Activated T-helper 17 cell treated with anti-CD3 and anti-CD28 coated beads, Interleukin-2, amount 50 U/mL, for 72 hours (primary cell): Measurements from ENCODE around the gene UPK3A. TPM values are rescaled to one million over a fixed set of nuclear protein-coding genes. Genes with fewer than 3 reads are reported as not detected.

ENCODE experiments used
- ATAC-seq: fragments of 150-1000 bp; cut with Tn5 transposase; replicated peaks from 2 replicates; pipeline ENCODE4 v1.10.0; 2021; ENCODE audit warnings: mild to moderate bottlenecking, moderate library complexity
- H3K27ac Mint-ChIP-seq: one replicate; pipeline ENCODE4 v1.8.0; 2022; ENCODE audit warnings: mixed read lengths
- H3K27me3 Mint-ChIP-seq: one replicate; pipeline ENCODE4 v1.8.0; 2022; ENCODE audit warnings: mixed read lengths
- H3K36me3 Mint-ChIP-seq: one replicate; pipeline ENCODE4 v1.8.0; 2022; ENCODE audit warnings: low read depth, mild to moderate bottlenecking, mixed read lengths
- H3K4me1 Mint-ChIP-seq: one replicate; pipeline ENCODE4 v1.8.0; 2022; ENCODE audit warnings: mixed read lengths
- H3K4me3 Mint-ChIP-seq: one replicate; pipeline ENCODE4 v1.8.0; 2022; ENCODE audit warnings: mild to moderate bottlenecking, mixed read lengths
- H3K9me3 Mint-ChIP-seq: one replicate; pipeline ENCODE4 v1.8.0; 2022; ENCODE audit warnings: mixed read lengths
- total RNA-seq, 2 donors: library from RNA; stranded (reverse); gene quantifications; one replicate each; pipeline ENCODE4 v1.2.3, GENCODE V29; 2022

The UPK3A gene
- total RNA-seq, 2 donors from 2014 or later = not detected

DNA sequence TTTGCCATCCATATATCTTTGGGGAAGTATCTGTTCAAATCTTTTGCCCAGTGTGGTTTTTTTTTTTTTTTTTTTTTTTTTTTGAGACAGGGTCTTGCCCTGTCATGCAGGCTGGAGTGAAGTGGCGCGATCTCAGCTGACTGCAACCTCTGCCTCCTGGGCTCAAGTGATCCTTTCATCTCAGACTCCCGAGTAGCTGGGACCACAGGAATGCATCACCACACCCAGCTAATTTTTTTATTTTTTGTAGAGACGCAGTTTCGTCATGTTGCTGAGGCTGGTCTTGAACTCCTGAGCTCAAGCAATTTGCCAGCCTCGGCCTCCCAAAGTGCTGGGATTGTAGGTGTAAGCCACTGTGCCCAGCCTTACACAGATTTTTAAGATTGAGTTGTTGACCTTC lies 20.2 kb downstream of the UPK3A start:
- no peak for ATAC-seq
- Mint-ChIP-seq H3K27ac (no peak overlapping the region), H3K4me1 (peaks cover 11% of the 10 kb centered on the region), H3K36me3 (peaks cover 6% of the 10 kb centered on the region), H3K27me3 (no peaks in the 10 kb centered on the region), H3K4me3 (no peak overlapping the region), H3K9me3 (no peaks in the 10 kb centered on the region)

DNA sequence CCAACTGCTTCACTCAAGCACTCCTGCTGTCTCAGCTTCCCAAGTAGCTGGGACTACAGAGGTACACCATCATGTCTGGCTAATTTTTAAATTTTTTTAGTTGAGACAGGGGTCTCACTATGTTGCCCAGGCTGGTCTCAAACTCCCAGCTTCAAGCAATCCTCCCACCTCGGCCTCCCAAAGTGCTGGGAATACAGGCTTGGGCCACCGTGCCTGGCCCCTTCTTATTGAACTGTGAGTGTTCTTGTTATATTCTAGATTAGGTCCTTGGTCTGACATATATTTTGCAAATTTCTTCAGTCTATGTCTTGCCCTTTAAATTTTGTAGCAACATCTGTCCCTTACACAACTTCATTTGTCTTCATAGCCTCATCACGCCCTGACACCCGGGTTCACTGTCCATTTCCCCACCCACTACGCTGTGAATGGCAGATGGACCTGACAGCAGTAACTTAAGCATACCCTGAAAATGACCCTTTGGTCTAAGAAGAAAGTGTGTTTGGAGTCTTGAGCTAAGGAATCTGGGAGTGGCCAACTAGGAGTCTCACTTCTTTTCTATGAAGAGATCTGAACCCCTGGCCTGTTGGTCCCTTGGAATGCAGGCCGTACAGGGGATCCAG lies 20.8 kb downstream of the UPK3A start:
- Mint-ChIP-seq H3K27ac (no peak overlapping the region), H3K4me3 (no peak overlapping the region), H3K36me3 (peaks cover 8% of the 10 kb centered on the region), H3K4me1 (peaks cover 12% of the 10 kb centered on the region), H3K27me3 (no peaks in the 10 kb centered on the region), H3K9me3 (no peaks in the 10 kb centered on the region)
- ATAC-seq = no peak

DNA sequence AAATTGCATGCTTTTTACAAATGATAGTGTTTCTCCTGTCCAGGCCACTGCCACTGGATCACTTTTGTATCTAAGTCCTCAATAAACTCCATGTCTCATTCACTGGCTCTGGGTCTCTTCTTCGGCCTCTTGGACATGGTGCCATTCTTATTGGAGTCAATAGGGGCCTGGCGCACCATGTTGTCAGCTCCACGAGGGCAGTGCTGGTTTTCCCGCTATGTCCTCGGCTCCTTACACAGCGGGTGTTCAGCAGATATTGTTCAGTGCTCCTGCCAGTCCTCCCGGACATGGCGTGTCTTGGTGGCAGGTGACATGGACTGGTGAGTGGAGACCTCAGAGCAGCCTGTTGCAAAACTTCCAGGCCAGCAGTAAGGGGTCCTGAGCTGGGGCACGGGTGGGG lies 21.4 kb downstream of the UPK3A start:
- no peak for ATAC-seq
- Mint-ChIP-seq H3K27ac (no peak overlapping the region), H3K4me3 (no peak overlapping the region), H3K4me1 (peaks cover 18% of the 10 kb centered on the region), H3K27me3 (no peaks in the 10 kb centered on the region), H3K9me3 (no peaks in the 10 kb centered on the region), H3K36me3 (peaks cover 14% of the 10 kb centered on the region)

DNA sequence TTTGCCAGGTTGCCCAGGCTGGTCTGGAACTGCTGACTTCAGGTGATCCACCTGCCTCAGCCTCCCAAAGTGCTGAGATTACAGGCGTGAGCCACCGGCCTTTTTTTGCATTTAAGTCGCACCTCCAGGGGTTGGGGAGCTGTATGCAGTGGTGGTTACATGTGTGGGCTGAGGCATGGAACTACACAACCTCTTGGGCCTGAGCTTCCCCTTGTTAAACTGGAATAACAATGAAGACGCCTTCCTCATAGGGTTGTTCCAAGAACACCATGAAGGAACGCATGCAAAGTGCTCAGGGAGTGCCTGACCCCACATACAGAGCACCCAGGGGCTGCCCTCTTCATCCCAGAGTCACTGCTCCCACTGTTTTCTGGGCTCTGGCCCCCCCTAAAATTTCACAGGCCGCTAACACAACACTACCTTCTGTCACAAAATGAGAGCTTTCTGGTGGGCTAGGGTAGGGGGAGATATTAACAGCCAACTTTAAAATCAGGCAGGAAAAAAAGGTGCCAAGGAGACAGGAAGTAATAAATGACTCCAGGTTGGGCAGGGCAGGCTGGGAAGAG lies 23.7 kb downstream of the UPK3A start:
- Mint-ChIP-seq H3K27ac (peak overlapping the region; percentile 96), H3K4me3 (peak overlapping the region; percentile 93), H3K4me1 (peaks cover 22% of the 10 kb centered on the region), H3K9me3 (no peaks in the 10 kb centered on the region), H3K36me3 (peaks cover 30% of the 10 kb centered on the region), H3K27me3 (no peaks in the 10 kb centered on the region)
- no peak for ATAC-seq

DNA sequence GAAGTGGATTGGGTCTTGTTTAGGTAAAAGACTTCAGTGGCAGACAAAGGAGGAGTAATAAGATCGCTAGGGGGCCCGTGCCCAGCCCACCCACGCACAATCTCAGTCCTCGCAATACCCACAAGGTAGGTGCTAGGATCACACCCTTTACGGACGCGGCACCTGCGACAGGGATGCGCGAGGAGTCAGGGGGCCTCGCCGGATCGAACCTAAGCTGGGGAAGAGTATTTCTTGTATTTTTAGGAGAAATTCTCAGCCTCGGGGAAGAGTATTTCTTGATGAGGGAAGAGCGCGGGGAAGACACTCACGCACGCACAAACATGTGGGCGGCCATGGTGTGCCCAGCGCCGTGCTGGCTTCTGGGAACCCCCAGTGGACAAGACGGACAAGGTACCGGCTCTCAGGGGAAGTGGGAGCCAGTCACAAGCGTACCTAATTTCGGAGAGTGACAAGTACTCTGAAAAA lies 24.2 kb downstream of the UPK3A start:
- peak; percentile 4 for ATAC-seq
- Mint-ChIP-seq H3K4me3 (peak overlapping the region; percentile 93), H3K27me3 (no peaks in the 10 kb centered on the region), H3K36me3 (peaks cover 30% of the 10 kb centered on the region), H3K4me1 (peaks cover 22% of the 10 kb centered on the region), H3K27ac (peak overlapping the region; percentile 96), H3K9me3 (no peaks in the 10 kb centered on the region)

DNA sequence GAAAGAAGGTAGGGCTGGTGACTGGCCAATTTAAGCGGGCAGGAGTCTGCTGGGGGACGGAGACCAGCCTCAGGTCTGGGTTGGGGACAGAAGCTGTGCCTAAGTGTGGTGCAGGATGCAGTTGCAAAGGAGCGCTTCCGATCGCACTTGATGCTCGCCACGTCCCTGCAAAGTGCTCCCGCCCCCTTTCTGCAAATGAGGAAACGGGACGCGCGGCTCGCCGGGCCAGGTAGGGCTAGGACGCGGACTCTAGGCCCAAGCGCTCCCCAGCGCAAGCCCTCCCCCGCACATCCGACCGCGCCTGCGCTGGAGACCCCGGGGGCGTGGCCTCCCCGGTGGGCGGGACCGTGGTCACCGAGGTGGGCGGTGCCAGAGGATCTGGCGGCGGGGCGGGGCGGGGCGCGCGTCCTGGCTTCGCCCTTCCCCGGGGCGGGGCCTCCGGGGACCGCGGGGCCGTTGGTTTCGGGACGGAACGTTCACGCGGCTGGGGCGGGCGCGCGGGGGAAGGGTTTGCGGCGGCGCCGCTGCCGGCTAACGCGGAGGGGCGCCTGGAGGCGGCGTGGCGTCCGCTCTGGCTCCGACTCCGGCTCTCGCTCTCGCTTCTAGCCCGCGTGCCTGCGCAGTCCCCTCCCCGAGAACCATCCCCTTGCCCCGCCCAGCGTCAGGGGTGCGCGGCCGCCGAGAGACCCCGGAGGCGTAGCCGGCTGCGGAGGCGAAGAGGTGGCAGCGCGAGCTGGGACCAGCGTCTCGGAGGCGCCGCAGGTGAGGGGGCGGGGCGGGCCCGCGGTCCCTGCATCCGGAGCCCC lies 24.9 kb downstream of the UPK3A start, which contains the start of gene FAM118A:
FAM118A (plus strand) TSS at position 513 of the 806 bp plus-strand sequence. CDS start 12,446 bp downstream, outside the sequence.
- peak within 1 kb of the TSS; percentile 93 for H3K4me3 Mint-ChIP-seq
- peak within 1 kb of the TSS; percentile 96 for H3K27ac Mint-ChIP-seq
- peak; percentile 86 for ATAC-seq
- H3K36me3 Mint-ChIP-seq = peaks cover 30% of the 10 kb centered on the region
- no peaks in the 10 kb centered on the region for H3K9me3 Mint-ChIP-seq
- H3K27me3 Mint-ChIP-seq = no peaks in the 10 kb centered on the region
- H3K4me1 Mint-ChIP-seq = peaks cover 27% of the 10 kb centered on the region

DNA sequence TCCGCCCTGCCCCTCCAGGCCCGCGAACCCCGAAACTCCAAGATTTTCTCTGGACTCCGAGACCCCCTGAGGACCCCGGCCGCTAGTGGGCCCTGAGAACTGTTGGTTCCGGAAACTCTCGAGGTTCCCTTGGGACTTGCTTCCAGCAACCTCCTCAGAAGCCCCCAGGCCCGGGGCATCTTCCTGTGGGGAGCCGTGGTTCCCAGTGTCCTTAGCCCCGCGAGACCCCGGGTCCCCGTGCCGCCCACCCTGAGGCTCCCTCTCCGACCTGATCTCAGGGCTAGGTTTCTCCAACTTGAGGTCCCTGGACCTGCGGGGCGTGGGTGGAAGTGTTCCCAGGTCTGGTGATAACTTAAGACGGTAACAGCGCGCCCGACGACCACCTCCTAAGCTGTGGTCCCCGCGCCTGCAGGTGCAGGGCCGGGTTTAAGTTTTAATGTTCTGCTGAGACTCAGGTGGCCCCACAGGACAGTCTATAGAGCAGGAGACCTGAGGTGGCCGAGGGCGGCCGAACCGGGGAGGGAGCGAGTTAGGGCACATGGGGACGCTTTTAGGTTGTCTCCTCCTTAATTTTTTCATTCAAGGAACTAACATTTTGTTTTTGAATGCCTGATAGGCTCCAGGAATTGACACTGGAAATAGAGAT lies 25.7 kb downstream of the UPK3A start:
- H3K4me1 Mint-ChIP-seq = peaks cover 31% of the 10 kb centered on the region
- ATAC-seq = no peak
- H3K36me3 Mint-ChIP-seq = peaks cover 30% of the 10 kb centered on the region
- H3K9me3 Mint-ChIP-seq = no peaks in the 10 kb centered on the region
- H3K4me3 Mint-ChIP-seq = peak overlapping the region; percentile 93
- H3K27ac Mint-ChIP-seq = peak overlapping the region; percentile 95
- no peaks in the 10 kb centered on the region for H3K27me3 Mint-ChIP-seq

DNA sequence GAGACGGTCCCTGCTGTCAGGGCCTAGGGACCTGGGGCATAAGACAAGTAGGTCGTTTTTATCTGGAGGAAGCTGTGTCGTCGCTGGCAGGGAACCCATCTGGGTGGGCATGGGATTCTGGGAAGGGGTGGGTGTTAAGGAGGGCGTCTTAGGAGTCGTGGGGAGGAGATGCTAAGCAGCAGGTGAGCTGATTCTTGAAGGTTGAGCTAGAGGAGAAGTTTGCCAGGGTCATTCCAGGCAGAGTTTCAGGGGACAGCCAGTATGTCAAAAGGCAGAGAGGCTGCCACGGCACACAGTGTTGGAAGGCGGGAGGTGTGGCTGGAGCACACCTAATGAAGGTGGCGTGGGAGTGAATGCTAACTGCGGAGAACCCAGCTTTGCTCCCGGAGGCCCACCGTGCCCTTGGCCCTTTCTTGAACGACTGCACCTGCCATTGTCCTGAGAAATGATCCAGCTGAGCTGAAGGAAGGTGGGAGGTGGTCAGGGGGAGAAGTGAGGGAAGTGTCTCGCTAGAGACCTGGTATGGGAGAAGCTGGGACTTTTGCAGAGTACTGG lies 26.3 kb downstream of the UPK3A start:
- ATAC-seq = no peak
- Mint-ChIP-seq H3K4me1 (peaks cover 37% of the 10 kb centered on the region), H3K27ac (peak overlapping the region; percentile 95)

DNA sequence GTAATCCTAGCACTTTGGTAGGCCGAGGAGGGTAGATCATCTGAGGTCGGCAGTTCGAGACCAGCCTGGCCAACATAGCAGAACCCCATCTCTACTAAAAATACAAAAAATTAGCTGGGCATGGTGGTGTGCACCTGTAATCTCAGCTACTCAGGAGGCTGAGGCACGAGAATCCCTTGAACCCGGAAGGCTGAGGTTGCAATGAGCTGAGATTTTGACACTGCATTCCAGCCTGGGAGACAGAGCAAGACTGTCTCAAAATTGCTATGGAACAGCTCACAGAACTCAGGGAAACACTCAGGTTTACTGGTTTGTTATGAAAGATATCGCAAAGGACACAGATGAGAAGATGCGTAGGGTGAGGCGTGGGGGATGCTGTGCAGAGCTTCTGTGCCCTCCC lies 27.7 kb downstream of the UPK3A start:
- Mint-ChIP-seq H3K9me3 (no peaks in the 10 kb centered on the region), H3K27ac (no peak overlapping the region), H3K4me3 (peak overlapping the region; percentile 93), H3K4me1 (peaks cover 37% of the 10 kb centered on the region), H3K27me3 (no peaks in the 10 kb centered on the region), H3K36me3 (peaks cover 30% of the 10 kb centered on the region)
- no peak for ATAC-seq

More for the DNA sequence above, 26.3 kb downstream of the UPK3A start:
- peaks cover 30% of the 10 kb centered on the region for H3K36me3 Mint-ChIP-seq
- H3K4me3 Mint-ChIP-seq = peak overlapping the region; percentile 93
- H3K9me3 Mint-ChIP-seq = no peaks in the 10 kb centered on the region
- no peaks in the 10 kb centered on the region for H3K27me3 Mint-ChIP-seq

DNA sequence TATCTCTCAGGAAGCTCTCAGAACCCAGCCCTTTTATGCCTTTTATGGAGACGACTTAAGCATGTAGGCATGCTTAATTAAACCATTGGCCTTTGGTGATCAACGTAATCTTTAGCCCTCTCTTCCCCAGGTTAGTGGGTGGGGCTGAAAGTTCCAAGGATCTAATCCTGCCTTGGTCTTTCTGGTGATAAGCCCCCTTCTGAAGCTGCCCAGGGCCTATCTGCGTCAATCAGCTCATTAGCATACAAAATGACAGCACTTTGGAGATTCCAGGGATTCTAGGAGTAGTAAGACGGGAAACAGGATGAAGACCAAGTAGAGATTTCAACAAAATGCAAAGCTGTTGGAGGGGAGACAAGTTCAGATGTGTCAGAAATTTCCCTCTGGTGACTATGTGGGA lies 28.1 kb downstream of the UPK3A start:
- Mint-ChIP-seq H3K27me3 (no peaks in the 10 kb centered on the region), H3K9me3 (no peaks in the 10 kb centered on the region), H3K27ac (no peak overlapping the region), H3K4me1 (peaks cover 42% of the 10 kb centered on the region), H3K4me3 (no peak overlapping the region), H3K36me3 (peaks cover 30% of the 10 kb centered on the region)
- no peak for ATAC-seq

DNA sequence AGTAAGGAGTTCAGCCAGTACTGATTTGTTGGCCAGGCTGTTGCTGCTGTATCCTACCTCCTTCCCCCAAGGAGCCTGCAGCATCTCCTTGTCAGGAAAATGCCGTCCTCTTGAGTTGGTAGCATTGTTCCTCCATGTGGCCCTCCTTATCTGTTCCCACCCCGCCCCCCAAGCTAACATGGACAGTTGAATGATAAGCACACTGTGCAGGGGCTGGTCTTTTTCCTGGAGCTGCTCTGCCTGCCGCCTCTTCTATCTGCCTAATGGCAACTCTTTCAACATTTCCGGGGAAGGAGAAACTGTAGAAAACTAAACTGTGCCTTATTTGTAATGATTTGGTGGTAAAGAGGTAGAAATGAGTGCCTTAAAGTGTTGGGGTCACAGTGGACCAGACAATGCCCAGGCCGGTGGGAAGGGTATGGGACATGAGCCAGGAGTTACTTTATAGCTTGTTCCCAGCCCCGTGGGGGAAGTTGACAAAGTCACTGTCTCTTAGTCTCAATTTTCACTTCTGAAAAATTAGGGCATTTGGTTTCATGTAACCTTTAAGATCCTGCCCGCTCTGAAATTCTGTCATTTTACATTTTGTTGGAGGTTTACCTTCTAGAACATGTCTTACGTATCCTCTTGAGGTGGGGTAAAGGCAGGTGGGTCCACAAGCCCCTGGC lies 29.4 kb downstream of the UPK3A start:
- H3K36me3 Mint-ChIP-seq = peaks cover 36% of the 10 kb centered on the region
- peak overlapping the region; percentile 32 for H3K27ac Mint-ChIP-seq
- no peak for ATAC-seq
- no peaks in the 10 kb centered on the region for H3K27me3 Mint-ChIP-seq
- no peaks in the 10 kb centered on the region for H3K9me3 Mint-ChIP-seq
- H3K4me1 Mint-ChIP-seq = peaks cover 46% of the 10 kb centered on the region
- H3K4me3 Mint-ChIP-seq = peak overlapping the region; percentile 52

DNA sequence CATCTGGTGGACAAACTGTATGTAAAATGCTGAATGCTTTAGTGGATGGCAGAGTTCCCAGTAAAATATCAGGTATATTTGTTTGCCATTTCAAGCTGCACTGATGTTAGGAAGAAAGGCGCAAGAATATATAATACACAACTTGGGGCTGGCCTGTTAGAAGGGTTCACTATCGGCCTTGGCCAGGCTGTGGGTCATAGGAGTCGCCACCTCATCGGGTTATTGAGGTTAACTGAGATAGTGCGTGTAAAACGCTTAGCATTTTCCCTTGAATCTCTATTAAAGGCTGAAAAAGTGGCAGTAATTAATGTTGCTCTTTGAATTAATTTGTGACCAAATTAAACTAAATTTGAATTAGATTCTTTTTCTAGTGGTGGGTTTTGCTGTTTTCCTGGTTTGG lies 30.0 kb downstream of the UPK3A start:
- Mint-ChIP-seq H3K36me3 (peaks cover 41% of the 10 kb centered on the region), H3K27me3 (no peaks in the 10 kb centered on the region), H3K27ac (peak overlapping the region; percentile 36), H3K9me3 (no peaks in the 10 kb centered on the region), H3K4me1 (peaks cover 52% of the 10 kb centered on the region), H3K4me3 (peak overlapping the region; percentile 52)
- no peak for ATAC-seq

DNA sequence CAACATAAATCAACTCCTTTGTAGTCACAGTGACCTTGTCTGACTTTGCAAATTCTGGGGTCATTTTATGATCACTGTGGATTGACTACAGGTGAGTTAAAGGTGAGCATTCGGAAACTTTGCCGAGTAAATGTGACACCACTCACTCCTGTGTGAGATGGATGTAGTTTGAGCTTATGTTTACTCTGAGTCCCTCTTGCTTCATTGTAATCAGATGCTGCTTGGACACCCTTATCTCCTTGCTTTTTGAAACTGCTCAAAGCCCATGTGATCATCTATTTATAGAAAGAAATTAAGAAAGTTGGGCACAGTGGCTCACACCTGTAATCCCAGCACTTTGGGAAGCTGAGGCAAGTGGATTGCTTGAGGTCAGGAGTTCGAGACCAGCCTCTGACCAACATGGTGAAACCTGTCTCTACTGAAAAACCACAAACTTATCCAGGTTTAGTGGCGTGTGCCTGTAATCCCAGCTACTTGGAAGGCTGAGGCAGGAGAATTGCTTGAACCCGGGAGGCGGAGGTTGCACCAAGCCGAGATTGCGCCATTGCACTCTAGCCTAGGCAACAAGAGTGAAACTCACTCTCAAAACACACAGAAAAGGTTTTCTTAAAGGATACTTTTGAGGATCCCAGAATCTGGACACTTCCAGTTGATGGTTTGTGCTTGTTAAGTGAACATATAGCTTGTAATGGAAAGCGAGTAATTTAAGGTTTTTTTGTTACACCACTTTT lies 32.2 kb downstream of the UPK3A start:
- H3K36me3 Mint-ChIP-seq = peaks cover 38% of the 10 kb centered on the region
- peak overlapping the region; percentile 80 for H3K4me3 Mint-ChIP-seq
- H3K27me3 Mint-ChIP-seq = no peaks in the 10 kb centered on the region
- peak overlapping the region; percentile 98 for H3K27ac Mint-ChIP-seq
- no peaks in the 10 kb centered on the region for H3K9me3 Mint-ChIP-seq
- peaks cover 41% of the 10 kb centered on the region for H3K4me1 Mint-ChIP-seq
- ATAC-seq = no peak
